ENCODE measurements around the gene TUB.
A peak's percentile ranks its signal among the peaks of the same experiment; 100 is the strongest.

TUB gene

GRCh38 chr11:8080674-8081590 lies at the start of gene TUB:
TUB (plus strand) TSS chr11:8081211; CDS start chr11:8081511, 300 bp downstream.
- no peak for DNase-seq (ENCODE audit: low read depth, low spot score)

GRCh38 chr11:8031248-8032115 lies 49.5 kb upstream of the TUB start:
- DNase-seq (ENCODE audit: low read depth, low spot score), result no peak

- no peak for DNase-seq (ENCODE audit: low read depth, low spot score)
Observed at GRCh38 chr11:8032122-8032521, 48.9 kb upstream of the TUB start.

- no peak for DNase-seq (ENCODE audit: low read depth, low spot score)
Observed at GRCh38 chr11:8032576-8033304, 48.3 kb upstream of the TUB start.

- peak; percentile 10 for DNase-seq (ENCODE audit: low read depth, low spot score)
Observed at GRCh38 chr11:8033305-8034105, 47.5 kb upstream of the TUB start.

- no peak for DNase-seq (ENCODE audit: low read depth, low spot score)
Observed at GRCh38 chr11:8034106-8034585, 46.9 kb upstream of the TUB start.

- no peak for DNase-seq (ENCODE audit: low read depth, low spot score)
Observed at GRCh38 chr11:8034604-8035190, 46.3 kb upstream of the TUB start.

GRCh38 chr11:8035200-8035855 lies 45.7 kb upstream of the TUB start:
- no peak for DNase-seq (ENCODE audit: low read depth, low spot score)

GRCh38 chr11:8036002-8036802 lies 44.8 kb upstream of the TUB start:
- DNase-seq (ENCODE audit: low read depth, low spot score), result no peak

GRCh38 chr11:8036986-8037385 lies 44.0 kb upstream of the TUB start:
- DNase-seq (ENCODE audit: low read depth, low spot score), result no peak

- DNase-seq (ENCODE audit: low read depth, low spot score), result no peak
Observed at GRCh38 chr11:8038393-8038792, 42.6 kb upstream of the TUB start.

GRCh38 chr11:8038811-8039529 lies 42.0 kb upstream of the TUB start:
- no peak for DNase-seq (ENCODE audit: low read depth, low spot score)

GRCh38 chr11:8039530-8040260 lies 41.3 kb upstream of the TUB start:
- no peak for DNase-seq (ENCODE audit: low read depth, low spot score)

GRCh38 chr11:8040261-8040920 lies 40.6 kb upstream of the TUB start:
- DNase-seq (ENCODE audit: low read depth, low spot score), result no peak

GRCh38 chr11:8040921-8041285 lies 40.1 kb upstream of the TUB start:
- DNase-seq (ENCODE audit: low read depth, low spot score), result no peak

GRCh38 chr11:8041576-8041975 lies 39.4 kb upstream of the TUB start:
- no peak for DNase-seq (ENCODE audit: low read depth, low spot score)

GRCh38 chr11:8043756-8044155 lies 37.3 kb upstream of the TUB start:
- DNase-seq (ENCODE audit: low read depth, low spot score), result no peak
